HTERT RPE-1 (cell line): ENCODE results near the gene WDHD1.
"Not testable (repeated sequence)": the region's sequence is repeated elsewhere in the genome, so short reads cannot be mapped to it uniquely, and the experiment has no call there.

Source experiments
- in situ Hi-C: fragments of 300-500 bp; cut with MboI; formaldehyde crosslinking; loops from 4 replicates; pipeline ENCODE4 v1.14.3; 2020; ENCODE audit warnings: low sequenced_read_pairs

The WDHD1 gene

GRCh38 chr14:54967496-54967895, 59.4 kb downstream of the WDHD1 start:
- in situ Hi-C loops: no loop called here

- in situ Hi-C loops: no loop called here
These were observed 71.8 kb downstream of the WDHD1 start for GRCh38 chr14:54955143-54955542.

DNA sequence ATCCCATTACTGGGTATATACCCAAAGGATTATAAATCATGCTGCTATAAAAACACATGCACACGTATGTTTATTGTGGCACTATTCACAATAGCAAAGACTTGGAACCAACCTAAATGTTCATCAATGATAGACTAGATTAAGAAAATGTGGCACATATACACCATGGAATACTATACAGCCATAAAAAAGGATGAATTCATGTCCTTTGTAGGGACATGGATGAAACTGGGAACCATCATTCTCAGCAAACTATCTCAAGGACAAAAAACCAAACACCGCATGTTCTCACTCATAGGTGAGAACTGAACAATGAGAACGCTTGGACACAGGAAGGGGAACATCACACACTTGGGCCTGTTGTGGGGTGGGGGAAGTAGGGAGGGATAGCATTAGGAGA, 73.3 kb downstream of the WDHD1 start:
- in situ Hi-C loops: not testable (repeated sequence)

GRCh38 chr14:54952803-54953202, 74.1 kb downstream of the WDHD1 start:
- in situ Hi-C loops: not testable (repeated sequence)

DNA sequence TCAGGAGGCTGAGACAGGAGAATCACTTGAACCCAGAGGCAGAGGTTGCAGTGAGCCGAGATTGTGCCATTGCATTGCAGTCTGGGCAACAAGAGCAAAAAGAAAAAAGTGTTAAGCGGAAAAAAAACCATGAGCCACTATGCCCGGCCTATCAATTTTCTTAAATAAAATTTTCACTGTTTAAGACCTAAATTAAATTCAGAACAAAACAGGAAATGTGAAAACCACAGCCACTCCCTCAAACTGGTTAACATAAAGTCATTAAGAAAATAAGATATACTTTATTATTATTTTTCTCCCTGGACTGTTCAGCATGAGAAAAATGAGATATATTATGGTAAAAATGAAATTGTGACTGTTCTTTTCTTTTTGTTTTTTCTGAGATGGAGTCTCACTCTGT, 79.7 kb downstream of the WDHD1 start:
- in situ Hi-C loops: no loop called here

GRCh38 chr14:54946500-54946899, 80.4 kb downstream of the WDHD1 start:
- in situ Hi-C loops: no loop called here

DNA sequence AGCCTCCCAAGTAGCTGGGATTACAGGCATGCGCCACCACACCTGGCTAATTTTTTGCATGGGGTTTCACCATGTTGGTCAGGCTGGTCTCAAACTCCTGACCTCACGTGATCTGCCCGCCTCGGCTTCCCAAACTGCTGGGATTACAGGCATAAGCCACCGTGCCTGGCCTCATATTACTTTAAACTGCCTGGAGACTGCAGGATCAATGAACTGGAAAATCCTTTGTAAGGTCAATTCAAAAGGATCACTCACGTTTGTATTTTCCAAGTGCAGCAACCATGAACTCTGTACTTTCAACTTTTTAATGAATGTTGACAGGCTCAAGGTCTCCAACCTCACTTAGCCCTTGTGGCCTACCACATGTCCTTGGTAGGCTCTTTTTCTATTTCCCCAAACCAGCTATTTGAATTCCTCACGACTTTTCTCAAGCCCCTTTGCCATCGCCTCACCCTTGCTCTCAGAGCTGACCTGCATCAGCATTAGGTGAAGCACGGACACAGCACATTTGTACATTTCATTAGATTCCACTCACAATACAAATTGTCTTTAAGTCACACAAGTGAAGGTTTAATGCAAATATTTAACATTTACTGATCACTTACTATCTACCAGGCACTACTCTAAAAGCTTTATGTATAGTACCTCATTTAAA, 82.0 kb downstream of the WDHD1 start:
- in situ Hi-C loops: no loop called here

- in situ Hi-C loops: no loop called here
These were observed 84.0 kb downstream of the WDHD1 start for GRCh38 chr14:54942913-54943312.

GRCh38 chr14:54936816-54937215, 90.1 kb downstream of the WDHD1 start:
- in situ Hi-C loops: no loop called here

- in situ Hi-C loops: no loop called here
These were observed 90.9 kb downstream of the WDHD1 start for GRCh38 chr14:54935958-54936357.

DNA sequence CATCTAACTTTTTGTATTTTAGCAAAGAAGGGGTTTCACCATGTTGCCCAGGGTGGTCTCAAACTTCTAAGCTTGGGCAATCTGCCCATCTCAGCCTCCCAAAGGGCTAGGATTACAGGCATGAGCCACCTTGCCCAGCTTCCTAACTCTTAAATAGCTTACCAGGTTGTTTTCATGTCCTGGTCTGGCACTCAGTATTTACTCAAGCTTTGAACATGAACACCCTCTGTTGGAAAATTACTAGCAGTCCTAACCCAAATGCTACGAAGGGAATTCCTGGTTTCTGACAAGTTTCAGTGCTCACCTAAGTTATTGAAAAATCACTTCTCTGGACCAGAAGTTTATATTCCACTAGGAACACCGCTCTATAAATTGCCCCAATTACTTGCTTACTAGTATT, 91.8 kb downstream of the WDHD1 start:
- in situ Hi-C loops: no loop called here

DNA sequence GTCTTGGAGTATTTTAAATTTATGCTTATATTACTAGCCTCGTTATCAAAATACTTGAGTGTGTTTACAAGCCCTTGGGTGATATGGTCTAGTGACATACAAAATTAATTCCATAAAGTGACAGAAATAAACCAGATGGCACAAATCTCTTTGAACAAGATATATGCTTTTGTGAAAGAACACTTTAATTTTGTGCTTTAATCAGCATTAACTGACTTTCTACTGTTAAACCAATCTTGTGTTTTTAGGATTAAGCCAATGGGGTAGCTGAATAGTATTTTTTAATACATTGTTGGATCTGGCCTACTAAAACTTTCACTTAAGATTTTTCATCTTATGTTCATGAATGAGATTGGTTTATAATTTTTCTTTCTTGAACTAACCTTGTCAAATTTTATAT, 93.9 kb downstream of the WDHD1 start:
- in situ Hi-C loops: no loop called here

GRCh38 chr14:54931598-54932340, 95.1 kb downstream of the WDHD1 start:
- in situ Hi-C loops: no loop called here

DNA sequence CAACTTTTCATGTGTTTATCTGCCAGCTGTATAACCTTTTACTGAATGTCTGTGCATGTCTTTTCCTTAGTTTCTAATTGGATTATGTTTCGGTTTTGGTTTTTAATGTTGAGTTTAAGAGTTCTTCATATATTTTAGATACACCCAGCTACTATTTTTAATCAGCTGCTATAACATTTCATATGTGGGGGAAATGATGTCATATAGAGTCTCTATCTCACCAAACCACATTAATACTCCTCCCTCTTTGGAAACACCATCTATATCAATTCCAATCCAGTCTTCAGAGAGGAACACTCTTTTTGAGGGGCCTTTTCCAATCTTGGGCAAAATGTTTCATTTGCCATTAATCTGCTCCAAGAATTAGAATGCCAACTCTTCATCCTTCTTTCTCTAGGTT, 95.8 kb downstream of the WDHD1 start:
- in situ Hi-C loops: no loop called here

- in situ Hi-C loops: no loop called here
These were observed 97.3 kb downstream of the WDHD1 start for GRCh38 chr14:54929556-54929955.

- in situ Hi-C loops: no loop called here
These were observed 98.7 kb downstream of the WDHD1 start for GRCh38 chr14:54928216-54928615.

- in situ Hi-C loops: no loop called here
These were observed 99.3 kb downstream of the WDHD1 start for GRCh38 chr14:54927551-54927950.

GRCh38 chr14:54926570-54926969, 100.3 kb downstream of the WDHD1 start:
- in situ Hi-C loops: not testable (repeated sequence)

DNA sequence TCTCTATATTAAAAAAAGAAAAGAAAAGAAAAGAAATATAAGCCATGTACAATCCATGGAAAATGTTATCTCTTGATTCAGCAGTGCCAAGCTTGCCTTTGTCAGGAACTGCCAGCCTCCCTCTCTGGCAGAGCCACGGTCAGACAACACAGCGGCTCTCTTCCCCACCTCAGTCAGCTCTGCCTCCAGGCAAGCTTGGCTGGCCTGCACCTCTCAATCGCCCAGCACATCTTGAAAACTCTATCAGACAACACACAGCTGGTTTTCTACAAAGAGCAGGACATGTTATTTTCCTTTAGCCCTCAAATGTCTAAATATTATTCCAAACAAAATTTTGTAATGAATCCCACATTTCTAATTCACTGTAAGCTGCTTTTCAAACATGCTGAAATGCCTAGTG, 104.3 kb downstream of the WDHD1 start:
- in situ Hi-C loops: no loop called here

DNA sequence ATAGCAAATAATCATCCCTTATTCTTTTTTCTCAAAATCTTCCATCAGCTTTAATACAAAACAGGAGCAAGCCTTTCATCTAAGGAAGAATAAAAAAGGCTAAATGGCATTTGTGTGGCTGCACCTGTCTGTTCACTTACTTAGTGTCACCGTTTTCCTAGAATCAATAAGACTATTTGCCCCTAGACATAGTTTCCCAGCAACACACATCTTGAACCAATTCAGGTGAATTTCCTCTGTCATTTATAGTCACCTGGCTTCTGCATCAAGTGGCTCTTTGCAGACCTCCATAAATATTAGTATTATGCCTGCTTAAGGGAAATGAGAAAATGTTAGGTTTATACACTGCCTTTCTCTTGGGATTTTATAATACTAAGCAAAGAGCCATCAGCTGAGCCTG, 106.8 kb downstream of the WDHD1 start:
- in situ Hi-C loops: no loop called here

DNA sequence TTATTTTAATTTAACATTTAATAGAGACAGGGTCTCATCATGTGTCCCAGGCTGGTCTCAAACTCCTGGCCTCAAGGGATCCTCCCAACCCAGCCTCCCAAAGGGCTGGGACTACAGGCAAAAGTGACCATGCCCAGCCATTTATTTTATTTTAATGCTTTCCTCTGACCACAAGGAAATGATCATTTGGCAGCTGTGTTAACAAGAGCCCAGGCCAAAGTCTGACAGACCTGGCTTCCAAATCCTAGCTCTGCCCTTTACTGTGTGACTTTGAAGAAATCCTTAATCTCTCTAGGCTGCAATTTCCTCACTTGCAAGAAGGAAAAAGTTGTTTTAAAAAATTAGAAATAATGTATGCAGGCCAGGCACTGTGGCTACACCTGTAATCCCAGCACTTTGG, 107.6 kb downstream of the WDHD1 start:
- in situ Hi-C loops: no loop called here

- in situ Hi-C loops: no loop called here
These were observed 108.5 kb downstream of the WDHD1 start for GRCh38 chr14:54918427-54918826.

GRCh38 chr14:54916101-54916500, 110.8 kb downstream of the WDHD1 start:
- in situ Hi-C loops: no loop called here
